Measurements from ENCODE around the gene CACNA1C.

CACNA1C gene

GRCh38 chr12:2353281-2353680 is 300.5 kb downstream of the CACNA1C start:
- no peak for TF ChIP-seq CTCF (IDR thresholded peaks at IDR 0.05; ENCODE audit: low read depth, low read length, poor library complexity, severe bottlenecking)
- no peak for TF ChIP-seq EZH2phosphoT487 (IDR thresholded peaks at IDR 0.05; ENCODE audit: borderline replicate concordance, low read length)
- H3K4me2 ChIP-seq (ENCODE audit: low read length): no peak overlapping the region
- H3K4me3 ChIP-seq (ENCODE audit: low read length): no peak overlapping the region
- no peaks in the 10 kb centered on the region for H3F3A ChIP-seq (ENCODE audit: control insufficient read depth, insufficient read depth)
- H3K27me3 ChIP-seq (ENCODE audit: control insufficient read depth, low read length): peaks cover 8% of the 10 kb centered on the region
- no peaks in the 10 kb centered on the region for H4K20me1 ChIP-seq (ENCODE audit: control insufficient read depth, insufficient read depth, low read depth, low read length)
- H3K27ac ChIP-seq (ENCODE audit: low read depth, low read length): no peak overlapping the region
- no peaks in the 10 kb centered on the region for H3K79me2 ChIP-seq (ENCODE audit: control insufficient read depth, low read length)
- no peaks in the 10 kb centered on the region for H3K9me3 ChIP-seq (ENCODE audit: control insufficient read depth, insufficient read depth, low read length)
- H3K36me3 ChIP-seq (ENCODE audit: control insufficient read depth, low read length): no peaks in the 10 kb centered on the region
- H3K9me2 ChIP-seq (replicated peaks; ENCODE audit: control insufficient read depth, low read length): no peaks in the 10 kb centered on the region
- H3K4me1 ChIP-seq (ENCODE audit: control insufficient read depth, low read length): peaks cover 3% of the 10 kb centered on the region; the same call in 1 of the 2 replicates

- Histone ChIP-seq H3K4me2 (ENCODE audit: low read length) (no peak overlapping the region), H3K27me3 (ENCODE audit: control insufficient read depth, low read length) (peaks cover 12% of the 10 kb centered on the region), H3K4me3 (ENCODE audit: low read length) (no peak overlapping the region), H3K9me3 (ENCODE audit: control insufficient read depth, insufficient read depth, low read length) (no peaks in the 10 kb centered on the region), H3F3A (ENCODE audit: control insufficient read depth, insufficient read depth) (no peaks in the 10 kb centered on the region), H3K9me2 (replicated peaks; ENCODE audit: control insufficient read depth, low read length) (no peaks in the 10 kb centered on the region), H3K79me2 (ENCODE audit: control insufficient read depth, low read length) (no peaks in the 10 kb centered on the region), H4K20me1 (ENCODE audit: control insufficient read depth, insufficient read depth, low read depth, low read length) (no peaks in the 10 kb centered on the region), H3K36me3 (ENCODE audit: control insufficient read depth, low read length) (no peaks in the 10 kb centered on the region), H3K4me1 (ENCODE audit: control insufficient read depth, low read length) (peaks cover 3% of the 10 kb centered on the region; the same call in 1 of the 2 replicates), H3K27ac (ENCODE audit: low read depth, low read length) (no peak overlapping the region)
- TF ChIP-seq EZH2phosphoT487 (IDR thresholded peaks at IDR 0.05; ENCODE audit: borderline replicate concordance, low read length): no peak
- no peak for TF ChIP-seq CTCF (IDR thresholded peaks at IDR 0.05; ENCODE audit: low read depth, low read length, poor library complexity, severe bottlenecking)
Observed at GRCh38 chr12:2353691-2354090, 300.9 kb downstream of the CACNA1C start.

GRCh38 chr12:2354151-2354991 is 301.6 kb downstream of the CACNA1C start:
- H3K36me3 ChIP-seq (ENCODE audit: control insufficient read depth, low read length): no peaks in the 10 kb centered on the region

More at GRCh38 chr12:2354151-2354991, 301.6 kb downstream of the CACNA1C start:
- H3K79me2 ChIP-seq (ENCODE audit: control insufficient read depth, low read length): no peaks in the 10 kb centered on the region
- peaks cover 13% of the 10 kb centered on the region for H3K27me3 ChIP-seq (ENCODE audit: control insufficient read depth, low read length)
- H3F3A ChIP-seq (ENCODE audit: control insufficient read depth, insufficient read depth): no peaks in the 10 kb centered on the region
- no peaks in the 10 kb centered on the region for H3K9me2 ChIP-seq (replicated peaks; ENCODE audit: control insufficient read depth, low read length)
- no peak overlapping the region for H3K4me2 ChIP-seq (ENCODE audit: low read length)
- no peaks in the 10 kb centered on the region for H4K20me1 ChIP-seq (ENCODE audit: control insufficient read depth, insufficient read depth, low read depth, low read length)
- H3K9me3 ChIP-seq (ENCODE audit: control insufficient read depth, insufficient read depth, low read length): no peaks in the 10 kb centered on the region
- TF ChIP-seq EZH2phosphoT487 (IDR thresholded peaks at IDR 0.05; ENCODE audit: borderline replicate concordance, low read length) (no peak), CTCF (IDR thresholded peaks at IDR 0.05; ENCODE audit: low read depth, low read length, poor library complexity, severe bottlenecking) (no peak)
- H3K4me1 ChIP-seq (ENCODE audit: control insufficient read depth, low read length): peaks cover 3% of the 10 kb centered on the region; the same call in 1 of the 2 replicates
- no peak overlapping the region for H3K27ac ChIP-seq (ENCODE audit: low read depth, low read length)
- H3K4me3 ChIP-seq (ENCODE audit: low read length): no peak overlapping the region

All from DOHH2 (cell line).